GM12878 (cell line): ENCODE measurements around the gene SPINT4. TPM values are rescaled to one million over a fixed set of nuclear protein-coding genes. Genes with fewer than 3 reads are reported as not detected.

Experiments
- ATAC-seq: fragments of 200-7000 bp; cut with Tn5 transposase; 3 replicates; pipeline ENCODE4 v1.9.1; 2020; ENCODE audit warnings: mild to moderate bottlenecking, moderate library complexity
- BruUV-seq: library from RNA; stranded (reverse); fragments of 400-500 nt; replicated peaks from 2 replicates; lab custom pipeline; 2021; lab: Mats Ljungman, UMichigan
- CTCF ChIA-PET: fragments of 300-600 bp; sonication (Branson Sonifier 250); formaldehyde crosslinking; extraction: SDS; loops from one replicate; lab custom pipeline; 2021; ENCODE audit warnings: inconsistent platforms; lab: Yijun Ruan, JAX
- POLR2A ChIA-PET: fragments of 350-600 bp; formaldehyde crosslinking; extraction: SDS; loops from one replicate; lab custom pipeline; 2021; ENCODE audit warnings: inconsistent platforms; lab: Charles Lee
- RAD21 ChIA-PET: fragments of 300-600 bp; sonication (Branson Sonifier 250); formaldehyde crosslinking; loops from one replicate; lab custom pipeline; 2023; ENCODE audit warnings: antibody characterized with exemption; ENCODE audit not compliant: unreplicated experiment; lab: Charles Lee
- SMC1A ChIA-PET: fragments of 300-600 bp; sonication (Branson Sonifier 250); formaldehyde crosslinking; loops from one replicate; lab custom pipeline; 2023; ENCODE audit not compliant: unreplicated experiment, uncharacterized antibody; lab: Charles Lee
- DNase-seq: peaks from one replicate; pipeline ENCODE4 v3.0.0-alpha.2; 2011; ENCODE audit warnings: low read depth, low spot score
- FAIRE-seq: peaks from 3 replicates; lab custom pipeline; 2011; peaks lifted over from hg19 to GRCh38; lab: Jason Lieb, UNC
- H2AFZ ChIP-seq: 2 replicates; pipeline ENCODE4 v1.6.0; 2011; ENCODE audit warnings: low read depth, low read length, control low read depth; ENCODE audit not compliant: control insufficient read depth
- H3K27ac ChIP-seq: 2 replicates; pipeline ENCODE4 v1.5.1; 2011; ENCODE audit warnings: control low read depth; ENCODE audit not compliant: control insufficient read depth, insufficient read depth
- H3K27me3 ChIP-seq, 2 experiments: replicated peaks in 1 of 2; 2 replicates each; pipeline versions ENCODE4 v1.6.0 to v1.6.1; 2011; ENCODE audit warnings: low read length in 1 of 2; ENCODE audit not compliant: control insufficient read depth in 2 of 2, insufficient read depth in 2 of 2
- H3K36me3 ChIP-seq, 2 experiments: 2 replicates each; pipeline ENCODE4 v1.5.1; 2011; ENCODE audit warnings: low read length in 1 of 2; ENCODE audit not compliant: control insufficient read depth in 2 of 2, insufficient read depth in 2 of 2
- H3K4me1 ChIP-seq: 2 replicates; pipeline ENCODE4 v1.6.1; 2011; ENCODE audit warnings: mild to moderate bottlenecking, low read length, moderate library complexity, mixed read lengths; ENCODE audit not compliant: control insufficient read depth, insufficient read depth
- H3K4me2 ChIP-seq: 2 replicates; pipeline ENCODE4 v1.6.0; 2011; ENCODE audit warnings: control low read depth; ENCODE audit not compliant: control insufficient read depth, insufficient read depth
- H3K4me3 ChIP-seq: fragments of 200-600 bp; sonication (generic); 2 replicates; pipeline ENCODE4 v1.5.1; 2016
- H3K79me2 ChIP-seq: 2 replicates; pipeline ENCODE4 v1.6.0; 2011; ENCODE audit warnings: low read length; ENCODE audit not compliant: control insufficient read depth, insufficient read depth
- H3K9ac ChIP-seq: 2 replicates; pipeline ENCODE4 v1.8.0; 2011; ENCODE audit warnings: low read length, control low read depth, mixed read lengths; ENCODE audit not compliant: control insufficient read depth, insufficient read depth
- H3K9me3 ChIP-seq: replicated peaks from 3 replicates; pipeline ENCODE4 v1.5.1; 2011; ENCODE audit warnings: mild to moderate bottlenecking, low read length; ENCODE audit not compliant: control insufficient read depth, insufficient read depth
- H4K20me1 ChIP-seq: 2 replicates; pipeline ENCODE4 v1.6.0; 2011; ENCODE audit not compliant: control insufficient read depth, insufficient read depth
- CBX5 ChIP-seq: sonication (generic); IDR thresholded peaks from 2 replicates; pipeline ENCODE4 v1.6.1; 2016; ENCODE audit warnings: low read depth, moderate library complexity, mild to moderate bottlenecking, inconsistent platforms
- MTA2 ChIP-seq: fragments of 450-650 bp; IDR thresholded peaks from 2 replicates; pipeline ENCODE4 v1.6.1; 2016; ENCODE audit warnings: low read depth, mild to moderate bottlenecking, moderate library complexity
- NR2C2 ChIP-seq: IDR thresholded peaks from 2 replicates; pipeline ENCODE4 v1.6.1; 2011; ENCODE audit warnings: borderline replicate concordance, low read depth; ENCODE audit not compliant: control insufficient read depth, insufficient read length
- RB1 ChIP-seq: fragments of 450-650 bp; formaldehyde crosslinking; IDR thresholded peaks from 2 replicates; pipeline ENCODE4 v1.6.1; 2017; ENCODE audit warnings: mild to moderate bottlenecking, borderline replicate concordance
- SMARCA5 ChIP-seq: fragments of 450-650 bp; IDR thresholded peaks from 2 replicates; pipeline ENCODE4 v1.6.1; 2017; ENCODE audit warnings: mild to moderate bottlenecking
- WGBS: methylation state at CpG from one replicate; pipeline ENCODE4 v1.1.6; 2016; ENCODE audit warnings: low lambda C conversion rate; ENCODE audit not compliant: insufficient replicate concordance, insufficient coverage; ENCODE audit errors: missing lambda C conversion rate; 5-methylcytosine and 5-hydroxymethylcytosine counted together
- in situ Hi-C: fragments of 300-500 bp; cut with MboI; formaldehyde crosslinking; loops from 9 replicates; pipeline ENCODE4 v1.14.3; 2018; ENCODE audit warnings: mixed read lengths
- intact Hi-C: fragments of 100-400 bp; cut with micrococcal nuclease; formaldehyde crosslinking; loops from one replicate; pipeline ENCODE4 v1.14.2; 2022; ENCODE audit not compliant: unreplicated experiment
- polyA plus RNA-seq, 11 experiments: library from polyadenylated mRNA; depleted of rRNA in 4 of 11; unstranded in 6 of 11; stranded (reverse) in 5 of 11; fragments of >200 nt; fragmentation: Nextera tagmentation in 4 of 11; fragmentation: Illumina TruSeq in 1 of 11; extraction: Ambion mirVana in 4 of 11; extraction: Trizol in 1 of 11; gene quantifications; 1 replicate in 1 of 11; 2 replicates in 10 of 11; pipeline versions ENCODE4 v1.2.1 to v1.2.3, GENCODE V29; 2011 to 2016; ENCODE audit warnings: inconsistent platforms in 2 of 11, missing spikeins in 2 of 11, low read depth in 1 of 11
- total RNA-seq, 4 experiments: library from RNA; depleted of rRNA in 3 of 4; stranded (reverse); fragments of >200 nt in 3 of 4; fragmentation: Illumina TruSeq in 1 of 4; extraction: Trizol in 1 of 4; gene quantifications; 2 replicates each; pipeline versions ENCODE4 v1.2.1 to v1.2.3, GENCODE V29; 2013 to 2021
- TF ChIP-seq, protein P1 (sequence below): IDR thresholded peaks from 2 replicates; pipeline ENCODE4 v1.6.1; 2012; ENCODE audit warnings: improper control_type of control experiment, low read depth, low read length; ENCODE audit not compliant: insufficient replicate concordance

Gene SPINT4
- total and polyA plus RNA-seq, 10 of the 15 experiments (the other 5 are each of a cell fraction or from before 2014, with no cell fraction given): not detected

DNA sequence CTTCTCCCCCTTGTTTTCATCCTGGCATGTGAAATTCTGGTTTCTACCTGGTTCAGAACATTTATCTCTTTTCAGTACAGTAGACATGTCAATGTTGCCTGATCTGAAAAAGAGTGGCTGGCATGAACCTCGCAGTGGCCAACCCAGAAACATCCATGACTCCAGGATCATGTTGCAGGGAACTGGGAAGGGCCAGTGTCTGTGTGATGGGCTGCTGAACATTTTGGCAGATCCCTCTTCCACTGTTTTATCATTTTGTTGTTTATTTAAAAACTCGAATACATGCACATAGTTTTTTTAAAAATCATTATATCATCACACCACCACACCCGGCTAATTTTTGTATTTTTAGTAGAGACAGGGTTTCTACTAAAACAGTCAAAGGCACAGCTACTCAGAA, 50.5 kb downstream of the SPINT4 start:
- ChIA-PET CTCF (interaction anchor here (1.1 to 4.1 kb wide), 7 partner anchors 7 to 449 kb away, joined by 3 to 47 read pairs (median 20); partner anchors contain the start of genes WFDC10A and WFDC9), SMC1A (interaction anchor here (2.3 kb wide), 1 partner anchor 7 kb away, joined by 11 read pairs; no protein-coding TSS in a partner anchor)
- no peaks in the 10 kb centered on the region for H3K9me3 ChIP-seq
- no peaks in the 10 kb centered on the region for H4K20me1 ChIP-seq
- H2AFZ ChIP-seq: no peak overlapping the region
- DNase-seq: no peak
- H3K27ac ChIP-seq: no peak overlapping the region
- 10% methylated on average over 3 of the region's 3 CpGs for WGBS
- no peak overlapping the region for H3K9ac ChIP-seq
- no peaks in the 10 kb centered on the region for H3K4me1 ChIP-seq
- in situ Hi-C loops: loop anchor here (5.0 kb wide), 2 partner anchors 315 to 450 kb away; no protein-coding TSS in a partner anchor
- H3K36me3 ChIP-seq: no peaks in the 10 kb centered on the region
- BruUV-seq: no TSS peak
- no peak for TF ChIP-seq CBX5
- no peak for TF ChIP-seq RB1
- TF ChIP-seq, all 136 proteins: peak for 0
- Histone ChIP-seq H3K4me3 (no peak overlapping the region), H3K27me3 (no peaks in the 10 kb centered on the region), H3K79me2 (no peaks in the 10 kb centered on the region), H3K4me2 (no peak overlapping the region)
- RAD21 ChIA-PET: interaction anchor here (0.6 to 1.0 kb wide), 3 partner anchors 155 to 452 kb away, joined by 3 to 4 read pairs (median 3); no protein-coding TSS in a partner anchor
- intact Hi-C loops: loop anchor here (10.0 kb wide), 1 partner anchor 148 kb away; the partner anchor contains the start of gene WFDC10A
- ATAC-seq: no peak
- FAIRE-seq: no peak
- POLR2A ChIA-PET: interaction anchor here (0.6 to 0.7 kb wide), 3 partner anchors 64 to 810 kb away, joined by 3 to 5 read pairs (median 4); no protein-coding TSS in a partner anchor

DNA sequence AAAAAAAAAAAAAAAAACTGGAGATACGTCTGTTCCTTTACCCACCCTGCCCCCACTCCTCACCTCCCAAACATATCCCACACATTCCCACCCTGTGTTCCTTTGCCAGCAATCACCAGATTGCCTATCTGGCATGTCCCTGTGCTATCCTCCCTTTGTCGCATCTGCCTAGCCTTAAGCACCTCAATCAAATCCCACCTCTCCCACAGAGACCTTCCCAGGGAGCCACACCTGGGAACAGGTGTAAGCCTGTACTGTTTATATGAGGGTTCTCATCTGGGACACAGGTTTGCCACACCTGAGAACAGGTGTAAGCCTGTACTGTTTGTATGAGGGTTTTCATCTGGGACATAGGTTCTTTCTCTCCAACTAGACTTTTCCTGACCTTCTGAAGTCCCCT, 52.8 kb downstream of the SPINT4 start:
- DNase-seq: no peak
- ChIA-PET SMC1A (no interaction called here), CTCF (no interaction called here), RAD21 (no interaction called here), POLR2A (no interaction called here)
- Histone ChIP-seq H2AFZ (no peak overlapping the region), H3K9me3 (no peaks in the 10 kb centered on the region), H4K20me1 (no peaks in the 10 kb centered on the region), H3K27me3 (no peaks in the 10 kb centered on the region), H3K9ac (no peak overlapping the region), H3K79me2 (no peaks in the 10 kb centered on the region), H3K36me3 (no peaks in the 10 kb centered on the region), H3K4me1 (no peaks in the 10 kb centered on the region), H3K27ac (no peak overlapping the region), H3K4me2 (no peak overlapping the region), H3K4me3 (no peak overlapping the region)
- no TSS peak for BruUV-seq
- WGBS: 90% methylated on average over 1 of the region's 2 CpGs
- FAIRE-seq: no peak
- in situ Hi-C loops: loop anchor here (5.0 kb wide), 2 partner anchors 318 to 453 kb away; no protein-coding TSS in a partner anchor
- no peak for ATAC-seq
- intact Hi-C loops: loop anchor here (10.0 kb wide), 1 partner anchor 150 kb away; the partner anchor contains the start of gene WFDC10A
- TF ChIP-seq, protein P1, sequence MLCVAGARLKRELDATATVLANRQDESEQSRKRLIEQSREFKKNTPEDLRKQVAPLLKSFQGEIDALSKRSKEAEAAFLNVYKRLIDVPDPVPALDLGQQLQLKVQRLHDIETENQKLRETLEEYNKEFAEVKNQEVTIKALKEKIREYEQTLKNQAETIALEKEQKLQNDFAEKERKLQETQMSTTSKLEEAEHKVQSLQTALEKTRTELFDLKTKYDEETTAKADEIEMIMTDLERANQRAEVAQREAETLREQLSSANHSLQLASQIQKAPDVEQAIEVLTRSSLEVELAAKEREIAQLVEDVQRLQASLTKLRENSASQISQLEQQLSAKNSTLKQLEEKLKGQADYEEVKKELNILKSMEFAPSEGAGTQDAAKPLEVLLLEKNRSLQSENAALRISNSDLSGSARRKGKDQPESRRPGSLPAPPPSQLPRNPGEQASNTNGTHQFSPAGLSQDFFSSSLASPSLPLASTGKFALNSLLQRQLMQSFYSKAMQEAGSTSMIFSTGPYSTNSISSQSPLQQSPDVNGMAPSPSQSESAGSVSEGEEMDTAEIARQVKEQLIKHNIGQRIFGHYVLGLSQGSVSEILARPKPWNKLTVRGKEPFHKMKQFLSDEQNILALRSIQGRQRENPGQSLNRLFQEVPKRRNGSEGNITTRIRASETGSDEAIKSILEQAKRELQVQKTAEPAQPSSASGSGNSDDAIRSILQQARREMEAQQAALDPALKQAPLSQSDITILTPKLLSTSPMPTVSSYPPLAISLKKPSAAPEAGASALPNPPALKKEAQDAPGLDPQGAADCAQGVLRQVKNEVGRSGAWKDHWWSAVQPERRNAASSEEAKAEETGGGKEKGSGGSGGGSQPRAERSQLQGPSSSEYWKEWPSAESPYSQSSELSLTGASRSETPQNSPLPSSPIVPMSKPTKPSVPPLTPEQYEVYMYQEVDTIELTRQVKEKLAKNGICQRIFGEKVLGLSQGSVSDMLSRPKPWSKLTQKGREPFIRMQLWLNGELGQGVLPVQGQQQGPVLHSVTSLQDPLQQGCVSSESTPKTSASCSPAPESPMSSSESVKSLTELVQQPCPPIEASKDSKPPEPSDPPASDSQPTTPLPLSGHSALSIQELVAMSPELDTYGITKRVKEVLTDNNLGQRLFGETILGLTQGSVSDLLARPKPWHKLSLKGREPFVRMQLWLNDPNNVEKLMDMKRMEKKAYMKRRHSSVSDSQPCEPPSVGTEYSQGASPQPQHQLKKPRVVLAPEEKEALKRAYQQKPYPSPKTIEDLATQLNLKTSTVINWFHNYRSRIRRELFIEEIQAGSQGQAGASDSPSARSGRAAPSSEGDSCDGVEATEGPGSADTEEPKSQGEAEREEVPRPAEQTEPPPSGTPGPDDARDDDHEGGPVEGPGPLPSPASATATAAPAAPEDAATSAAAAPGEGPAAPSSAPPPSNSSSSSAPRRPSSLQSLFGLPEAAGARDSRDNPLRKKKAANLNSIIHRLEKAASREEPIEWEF: no peak
- TF ChIP-seq MTA2 (no peak), NR2C2 (no peak), SMARCA5 (no peak)
